GM12875 (cell line): ENCODE results near the gene LGALS13.

Experiments
- H3K4me3 ChIP-seq: one replicate; pipeline ENCODE4 v1.5.1; 2011; ENCODE audit warnings: low read depth, low read length, control low read depth
- CTCF ChIP-seq: IDR thresholded peaks from 2 replicates; pipeline ENCODE4 v1.5.1; 2011; ENCODE audit warnings: low read depth, mild to moderate bottlenecking, control low read depth, inconsistent platforms, low read length, moderate library complexity, borderline replicate concordance; ENCODE audit not compliant: insufficient read depth

The LGALS13 gene

GRCh38 chr19:39641773-39642172 lies 39.4 kb downstream of the LGALS13 start:
- H3K4me3 ChIP-seq = no peak overlapping the region
- no peak for TF ChIP-seq CTCF

GRCh38 chr19:39643591-39643990 lies 41.3 kb downstream of the LGALS13 start:
- TF ChIP-seq CTCF = no peak
- no peak overlapping the region for H3K4me3 ChIP-seq

GRCh38 chr19:39645800-39646411 lies 43.6 kb downstream of the LGALS13 start:
- no peak for TF ChIP-seq CTCF
- H3K4me3 ChIP-seq = no peak overlapping the region

DNA sequence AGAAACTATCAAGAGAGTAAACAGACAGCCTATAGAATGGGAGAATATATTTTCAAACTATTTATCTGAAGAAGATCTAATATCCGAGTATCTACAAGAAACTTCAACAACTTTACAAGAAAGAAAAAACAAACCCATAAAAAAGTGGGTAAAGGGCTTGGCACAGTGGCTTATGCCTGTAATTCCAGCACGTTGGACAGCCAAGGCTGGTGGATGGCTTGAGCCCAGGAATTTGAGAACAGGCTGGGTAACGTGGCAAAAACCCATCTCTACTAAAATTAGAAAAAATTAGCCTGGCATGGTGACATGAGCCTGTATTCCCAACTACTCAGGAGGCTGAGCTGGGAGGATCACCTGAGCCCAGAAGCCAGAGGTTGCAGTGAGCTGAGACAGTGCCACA lies 45.6 kb downstream of the LGALS13 start:
- H3K4me3 ChIP-seq = no peak overlapping the region
- no peak for TF ChIP-seq CTCF

GRCh38 chr19:39655613-39656012 lies 53.3 kb downstream of the LGALS13 start, which contains the start of gene LGALS16:
TSS of gene LGALS16 (plus strand) at chr19:39655913. CDS start at chr19:39655962, 49 bp downstream.
- no peak within 1 kb of the TSS for H3K4me3 ChIP-seq
- no peak for TF ChIP-seq CTCF
